Measurements from ENCODE around the gene PTPRD. TPM values are rescaled to one million over a fixed set of nuclear protein-coding genes. Genes with fewer than 3 reads are reported as not detected.
A peak's percentile ranks its signal among the peaks of the same experiment; 100 is the strongest.

The PTPRD gene
- total and polyA plus RNA-seq, 2 donors (not counting 1 experiment from before 2014, with no cell fraction given): 0.35 to 4.8 TPM

GRCh38 chr9:8637626-8638025 lies 1975.2 kb downstream of the PTPRD start:
- no peak overlapping the region for H3K4me3 ChIP-seq (replicated peaks in 1 of 4; ENCODE audit: control extremely low read depth in 1 of 4, insufficient read depth in 1 of 4, low read depth in 3 of 4, low read length in 4 of 4)
- TF ChIP-seq EZH2 (IDR thresholded peaks at IDR 0.05; ENCODE audit: low read length, missing control alignments) (no peak), CTCF (conservative IDR thresholded peaks at IDR 0.05 in 1 of 2, IDR thresholded peaks at IDR 0.05 in 1 of 2; ENCODE audit: low read depth in 1 of 2, low read length in 2 of 2) (no peak)
- H3K27me3 ChIP-seq (ENCODE audit: control insufficient read depth, insufficient read depth, low read length): no peaks in the 10 kb centered on the region
- no peaks in the 10 kb centered on the region for H3K36me3 ChIP-seq (ENCODE audit: control insufficient read depth, insufficient read depth, low read length)
- H2AFZ ChIP-seq (ENCODE audit: low read length): no peak overlapping the region
- no peaks in the 10 kb centered on the region for H3K4me1 ChIP-seq (ENCODE audit: control insufficient read depth, extremely low read depth, insufficient read depth, low read length)
- no peaks in the 10 kb centered on the region for H3K79me2 ChIP-seq (ENCODE audit: control insufficient read depth, insufficient read depth, low read length)
- H3K27ac ChIP-seq (ENCODE audit: insufficient read depth, low read length): no peak overlapping the region
- H3K9me3 ChIP-seq (ENCODE audit: control insufficient read depth, insufficient read depth, low read depth, low read length): no peaks in the 10 kb centered on the region
- DNase-seq (ENCODE audit: low read depth in 2 of 2): peak in 1 of 2 donors; percentile 24
- no peak overlapping the region for H3K4me2 ChIP-seq (ENCODE audit: extremely low read depth, insufficient read depth, low read length)
- H3K9ac ChIP-seq (ENCODE audit: insufficient read depth, low read length): no peak overlapping the region
- no peaks in the 10 kb centered on the region for H4K20me1 ChIP-seq (ENCODE audit: control insufficient read depth, extremely low read depth, insufficient read depth, low read length)

GRCh38 chr9:8633784-8634183 lies 1979.0 kb downstream of the PTPRD start:
- Histone ChIP-seq H4K20me1 (ENCODE audit: control insufficient read depth, extremely low read depth, insufficient read depth, low read length) (no peaks in the 10 kb centered on the region), H3K79me2 (ENCODE audit: control insufficient read depth, insufficient read depth, low read length) (no peaks in the 10 kb centered on the region), H3K27ac (ENCODE audit: insufficient read depth, low read length) (no peak overlapping the region), H3K9me3 (ENCODE audit: control insufficient read depth, insufficient read depth, low read depth, low read length) (no peaks in the 10 kb centered on the region), H3K9ac (ENCODE audit: insufficient read depth, low read length) (no peak overlapping the region), H2AFZ (ENCODE audit: low read length) (no peak overlapping the region), H3K36me3 (ENCODE audit: control insufficient read depth, insufficient read depth, low read length) (no peaks in the 10 kb centered on the region), H3K4me3 (replicated peaks in 1 of 4; ENCODE audit: control extremely low read depth in 1 of 4, insufficient read depth in 1 of 4, low read depth in 3 of 4, low read length in 4 of 4) (no peak overlapping the region), H3K27me3 (ENCODE audit: control insufficient read depth, insufficient read depth, low read length) (no peaks in the 10 kb centered on the region), H3K4me1 (ENCODE audit: control insufficient read depth, extremely low read depth, insufficient read depth, low read length) (no peaks in the 10 kb centered on the region), H3K4me2 (ENCODE audit: extremely low read depth, insufficient read depth, low read length) (no peak overlapping the region)
- no peak for DNase-seq (ENCODE audit: low read depth in 2 of 2)
- TF ChIP-seq EZH2 (IDR thresholded peaks at IDR 0.05; ENCODE audit: low read length, missing control alignments) (no peak), CTCF (conservative IDR thresholded peaks at IDR 0.05 in 1 of 2, IDR thresholded peaks at IDR 0.05 in 1 of 2; ENCODE audit: low read depth in 1 of 2, low read length in 2 of 2) (no peak)

GRCh38 chr9:8632493-8632892 lies 1980.3 kb downstream of the PTPRD start:
- no peaks in the 10 kb centered on the region for H3K36me3 ChIP-seq (ENCODE audit: control insufficient read depth, insufficient read depth, low read length)
- H3K4me1 ChIP-seq (ENCODE audit: control insufficient read depth, extremely low read depth, insufficient read depth, low read length): no peaks in the 10 kb centered on the region
- H2AFZ ChIP-seq (ENCODE audit: low read length): no peak overlapping the region
- H3K9me3 ChIP-seq (ENCODE audit: control insufficient read depth, insufficient read depth, low read depth, low read length): no peaks in the 10 kb centered on the region
- TF ChIP-seq EZH2 (IDR thresholded peaks at IDR 0.05; ENCODE audit: low read length, missing control alignments): no peak
- no peak for TF ChIP-seq CTCF (conservative IDR thresholded peaks at IDR 0.05 in 1 of 2, IDR thresholded peaks at IDR 0.05 in 1 of 2; ENCODE audit: low read depth in 1 of 2, low read length in 2 of 2)
- H4K20me1 ChIP-seq (ENCODE audit: control insufficient read depth, extremely low read depth, insufficient read depth, low read length): no peaks in the 10 kb centered on the region
- no peak overlapping the region for H3K27ac ChIP-seq (ENCODE audit: insufficient read depth, low read length)
- H3K27me3 ChIP-seq (ENCODE audit: control insufficient read depth, insufficient read depth, low read length): no peaks in the 10 kb centered on the region
- H3K4me2 ChIP-seq (ENCODE audit: extremely low read depth, insufficient read depth, low read length): no peak overlapping the region
- DNase-seq (ENCODE audit: low read depth in 2 of 2): no peak
- H3K9ac ChIP-seq (ENCODE audit: insufficient read depth, low read length): no peak overlapping the region
- no peaks in the 10 kb centered on the region for H3K79me2 ChIP-seq (ENCODE audit: control insufficient read depth, insufficient read depth, low read length)
- no peak overlapping the region for H3K4me3 ChIP-seq (replicated peaks in 1 of 4; ENCODE audit: control extremely low read depth in 1 of 4, insufficient read depth in 1 of 4, low read depth in 3 of 4, low read length in 4 of 4)

Data from fibroblast of lung (primary cell).